Osteoblast (primary cell): Measurements from ENCODE around the gene ATP9A. TPM values are rescaled to one million over a fixed set of nuclear protein-coding genes. Genes with fewer than 3 reads are reported as not detected.

Source experiments
- DNase-seq: peaks from one replicate; pipeline ENCODE4 v3.0.0; 2011; ENCODE audit warnings: low spot score, mixed read lengths; ENCODE audit not compliant: insufficient read length; ENCODE audit errors: missing footprints
- H2AFZ ChIP-seq: 2 replicates; pipeline ENCODE4 v1.6.0; 2011; ENCODE audit warnings: mild to moderate bottlenecking, low read length
- H3K27ac ChIP-seq: 2 replicates; pipeline ENCODE4 v1.5.1; 2011; ENCODE audit warnings: mild to moderate bottlenecking, low read depth, low read length, moderate library complexity
- H3K27me3 ChIP-seq: 2 replicates; pipeline ENCODE4 v1.6.0; 2012; ENCODE audit warnings: mild to moderate bottlenecking, control low read depth, inconsistent platforms, low read length, moderate library complexity; ENCODE audit not compliant: insufficient read depth
- H3K36me3 ChIP-seq: 2 replicates; pipeline ENCODE4 v1.5.1; 2011; ENCODE audit warnings: mild to moderate bottlenecking, low read length, control low read depth, moderate library complexity; ENCODE audit not compliant: insufficient read depth
- H3K4me1 ChIP-seq: 2 replicates; pipeline ENCODE4 v1.5.1; 2011; ENCODE audit warnings: mild to moderate bottlenecking, low read length, control low read depth, moderate library complexity; ENCODE audit not compliant: insufficient read depth
- H3K4me2 ChIP-seq: 2 replicates; pipeline ENCODE4 v1.6.0; 2011; ENCODE audit warnings: mild to moderate bottlenecking, low read length; ENCODE audit not compliant: insufficient read depth
- H3K4me3 ChIP-seq: fragments of 200-600 bp; sonication (generic); 3 replicates; pipeline ENCODE4 v1.5.1; 2012; ENCODE audit warnings: mild to moderate bottlenecking, low read length, inconsistent platforms; ENCODE audit not compliant: insufficient read depth
- H3K79me2 ChIP-seq: 2 replicates; pipeline ENCODE4 v1.6.0; 2012; ENCODE audit warnings: mild to moderate bottlenecking, low read length, control low read depth, inconsistent platforms; ENCODE audit not compliant: insufficient read depth
- H3K9me3 ChIP-seq: 2 replicates; pipeline ENCODE4 v1.5.1; 2011; ENCODE audit warnings: low read depth, low read length, control low read depth
- H4K20me1 ChIP-seq: 2 replicates; pipeline ENCODE4 v1.6.0; 2012; ENCODE audit warnings: mild to moderate bottlenecking, low read length, control low read depth; ENCODE audit not compliant: insufficient read depth
- total RNA-seq: library from RNA; depleted of rRNA; stranded (reverse); fragments of >200 nt; gene quantifications from 2 replicates; pipeline ENCODE4 v1.2.3, GENCODE V29; 2012
- TF ChIP-seq, protein P1 (sequence below): IDR thresholded peaks from 2 replicates; pipeline ENCODE4 v1.5.1; 2011; ENCODE audit warnings: mild to moderate bottlenecking, low read depth, low read length, moderate library complexity; ENCODE audit errors: extremely low read depth

Gene ATP9A
- total RNA-seq, 1 donor, result 48.9 TPM

DNA sequence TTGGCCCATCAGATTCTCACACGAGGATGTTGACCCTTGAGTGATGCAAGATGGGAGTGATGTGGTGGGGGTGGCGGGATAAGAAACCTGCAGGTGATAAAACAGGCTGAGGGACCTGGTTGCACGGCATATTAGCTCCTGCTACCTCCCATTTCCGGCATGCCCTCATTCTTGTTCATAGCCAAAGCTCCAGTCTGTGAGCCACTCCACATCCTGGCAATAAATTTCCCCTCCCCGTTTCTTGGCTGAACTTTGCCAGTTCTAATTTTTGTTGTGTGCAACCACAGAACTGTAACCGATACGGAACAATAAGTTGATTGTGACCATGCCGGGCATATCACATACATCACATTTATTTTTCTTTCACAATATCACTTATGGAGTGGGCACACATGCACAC is 184.1 kb downstream of the ATP9A start:
- Histone ChIP-seq H4K20me1 (no peaks in the 10 kb centered on the region), H3K36me3 (no peaks in the 10 kb centered on the region), H2AFZ (no peak overlapping the region), H3K27me3 (no peaks in the 10 kb centered on the region), H3K4me1 (peaks cover 7% of the 10 kb centered on the region), H3K4me2 (no peak overlapping the region), H3K27ac (no peak overlapping the region), H3K4me3 (no peak overlapping the region), H3K79me2 (no peaks in the 10 kb centered on the region), H3K9me3 (no peaks in the 10 kb centered on the region)
- no peak for DNase-seq
- TF ChIP-seq, protein P1, sequence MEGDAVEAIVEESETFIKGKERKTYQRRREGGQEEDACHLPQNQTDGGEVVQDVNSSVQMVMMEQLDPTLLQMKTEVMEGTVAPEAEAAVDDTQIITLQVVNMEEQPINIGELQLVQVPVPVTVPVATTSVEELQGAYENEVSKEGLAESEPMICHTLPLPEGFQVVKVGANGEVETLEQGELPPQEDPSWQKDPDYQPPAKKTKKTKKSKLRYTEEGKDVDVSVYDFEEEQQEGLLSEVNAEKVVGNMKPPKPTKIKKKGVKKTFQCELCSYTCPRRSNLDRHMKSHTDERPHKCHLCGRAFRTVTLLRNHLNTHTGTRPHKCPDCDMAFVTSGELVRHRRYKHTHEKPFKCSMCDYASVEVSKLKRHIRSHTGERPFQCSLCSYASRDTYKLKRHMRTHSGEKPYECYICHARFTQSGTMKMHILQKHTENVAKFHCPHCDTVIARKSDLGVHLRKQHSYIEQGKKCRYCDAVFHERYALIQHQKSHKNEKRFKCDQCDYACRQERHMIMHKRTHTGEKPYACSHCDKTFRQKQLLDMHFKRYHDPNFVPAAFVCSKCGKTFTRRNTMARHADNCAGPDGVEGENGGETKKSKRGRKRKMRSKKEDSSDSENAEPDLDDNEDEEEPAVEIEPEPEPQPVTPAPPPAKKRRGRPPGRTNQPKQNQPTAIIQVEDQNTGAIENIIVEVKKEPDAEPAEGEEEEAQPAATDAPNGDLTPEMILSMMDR, result no peak

GRCh38 chr20:51583499-51583898 is 184.7 kb downstream of the ATP9A start:
- TF ChIP-seq, protein P1, result no peak
- Histone ChIP-seq H3K79me2 (no peaks in the 10 kb centered on the region), H4K20me1 (no peaks in the 10 kb centered on the region), H3K4me3 (no peak overlapping the region), H3K4me1 (peaks cover 7% of the 10 kb centered on the region), H2AFZ (no peak overlapping the region), H3K27ac (no peak overlapping the region), H3K27me3 (no peaks in the 10 kb centered on the region), H3K36me3 (no peaks in the 10 kb centered on the region), H3K4me2 (peak overlapping the region; percentile 1), H3K9me3 (no peaks in the 10 kb centered on the region)
- DNase-seq, result no peak

DNA sequence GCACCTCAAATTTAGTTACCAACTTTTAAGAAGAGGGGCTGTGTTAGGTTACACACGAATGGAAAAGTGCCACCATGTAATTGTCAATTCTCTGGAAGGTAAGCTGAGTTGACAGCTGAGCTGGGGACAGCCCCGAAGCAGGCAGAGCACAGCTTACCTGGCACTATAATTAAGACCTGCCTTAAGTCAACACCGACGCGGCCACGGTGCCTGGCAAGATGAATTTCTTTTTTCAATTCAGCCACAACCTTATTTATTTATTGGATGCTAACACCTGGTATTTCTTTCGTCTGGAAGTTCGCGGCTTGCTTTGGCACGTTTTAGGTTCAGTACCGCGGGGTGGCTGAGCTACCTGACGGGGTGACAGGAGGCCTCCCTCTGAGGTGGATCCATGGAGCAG is 185.1 kb downstream of the ATP9A start:
- Histone ChIP-seq H3K4me1 (peaks cover 7% of the 10 kb centered on the region), H3K4me3 (no peak overlapping the region), H3K27me3 (no peaks in the 10 kb centered on the region), H3K27ac (no peak overlapping the region), H4K20me1 (no peaks in the 10 kb centered on the region), H2AFZ (no peak overlapping the region), H3K79me2 (no peaks in the 10 kb centered on the region), H3K9me3 (no peaks in the 10 kb centered on the region), H3K36me3 (no peaks in the 10 kb centered on the region), H3K4me2 (peak overlapping the region; percentile 1)
- DNase-seq, result peak; percentile 53
- TF ChIP-seq, protein P1, result no peak

DNA sequence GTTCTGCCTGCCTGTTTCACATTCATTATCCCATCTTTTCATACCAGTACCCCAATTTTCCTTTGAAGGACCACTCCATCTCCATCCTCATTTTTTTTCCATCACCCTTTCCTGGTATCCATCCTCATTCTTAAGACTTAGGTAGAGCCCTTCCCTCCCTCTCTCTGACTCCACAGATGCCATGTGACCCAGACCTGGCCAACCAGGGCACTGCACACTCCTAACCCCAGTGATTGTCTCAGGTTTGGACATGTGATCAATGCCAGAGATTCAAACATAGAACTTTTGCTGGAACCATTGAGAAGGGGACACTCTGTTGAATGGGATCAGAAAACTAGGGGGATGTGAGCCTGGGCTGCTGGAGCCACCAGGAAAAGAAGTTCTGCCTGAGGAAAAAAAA is 186.6 kb downstream of the ATP9A start:
- no peak overlapping the region for H3K4me3 ChIP-seq
- H3K27ac ChIP-seq, result no peak overlapping the region
- no peak overlapping the region for H2AFZ ChIP-seq
- no peaks in the 10 kb centered on the region for H3K79me2 ChIP-seq
- H3K27me3 ChIP-seq, result no peaks in the 10 kb centered on the region
- H3K9me3 ChIP-seq, result no peaks in the 10 kb centered on the region
- TF ChIP-seq, protein P1, result no peak
- peaks cover 7% of the 10 kb centered on the region for H3K4me1 ChIP-seq
- no peak overlapping the region for H3K4me2 ChIP-seq
- H4K20me1 ChIP-seq, result no peaks in the 10 kb centered on the region
- no peaks in the 10 kb centered on the region for H3K36me3 ChIP-seq
- DNase-seq, result no peak
